Right cardiac atrium (tissue), 5 donors: ENCODE measurements around the gene ARF3. TPM values are rescaled to one million over a fixed set of nuclear protein-coding genes. Genes with fewer than 3 reads are reported as not detected.

ENCODE experiments used
- ATAC-seq, 2 donors: fragments of 200-7000 bp; cut with Tn5 transposase; one replicate each; pipeline versions ENCODE4 v1.8.0 to v1.9.1; 2020; ENCODE audit warnings: moderate library complexity in 2 of 2, mild to moderate bottlenecking in 1 of 2
- DNase-seq, 3 donors: peaks; one replicate each; pipeline ENCODE4 v3.0.0-alpha.2; 2020
- H3K27ac ChIP-seq: one replicate; pipeline ENCODE4 v1.5.1; 2013; ENCODE audit warnings: mild to moderate bottlenecking, low read length, control low read depth, moderate library complexity
- H3K27me3 ChIP-seq: one replicate; pipeline ENCODE4 v1.6.1; 2013; ENCODE audit not compliant: control insufficient read depth, insufficient read depth
- H3K4me1 ChIP-seq: one replicate; pipeline ENCODE4 v1.6.1; 2013; ENCODE audit warnings: low read length; ENCODE audit not compliant: control insufficient read depth, insufficient read depth
- H3K4me3 ChIP-seq: one replicate; pipeline ENCODE4 v1.5.1; 2013; ENCODE audit warnings: low read length, control low read depth
- H3K9me3 ChIP-seq: one replicate; pipeline ENCODE4 v1.6.1; 2013; ENCODE audit warnings: low read length; ENCODE audit not compliant: control insufficient read depth
- WGBS: extraction: QIAGEN DNeasy Blood & Tissue Kit; methylation state at CpG from one replicate; pipeline ENCODE4 v1.1.7; 2013; 5-methylcytosine and 5-hydroxymethylcytosine counted together
- intact Hi-C, 4 donors: fragments of 100-400 bp; cut with DNase I; formaldehyde crosslinking; loops; one replicate each; pipeline versions ENCODE4 v1.11.0 to v1.14.0; 2022 to 2023
- polyA plus RNA-seq: library from polyadenylated mRNA; stranded (reverse); fragments of 200-250 nt; gene quantifications from one replicate; pipeline ENCODE4 v1.2.3, GENCODE V29; 2013
- total RNA-seq, 4 donors: library from RNA; stranded (reverse); fragmentation: NEBNext Ultra II Directional; extraction: Animal tissue kit (Norgen Biotek cat#: 25700); gene quantifications; one replicate each; pipeline ENCODE4 v1.2.1, GENCODE V29; 2021
- donor health status: healthy with polysubstance abuse.
- donor health status: DM: no; HTN: yes; CAD: no.
- donor health status: DM: no; HTN: no; CAD: no.
- donor health status: DM: no; HTN: yes; CAD: no; lungs with severe emphysema.
- donor health status: DM: yes; HTN: yes; CAD: no.

Gene ARF3
- total and polyA plus RNA-seq, 5 donors = 65.0 to 94.8 (median 76.8) TPM

DNA sequence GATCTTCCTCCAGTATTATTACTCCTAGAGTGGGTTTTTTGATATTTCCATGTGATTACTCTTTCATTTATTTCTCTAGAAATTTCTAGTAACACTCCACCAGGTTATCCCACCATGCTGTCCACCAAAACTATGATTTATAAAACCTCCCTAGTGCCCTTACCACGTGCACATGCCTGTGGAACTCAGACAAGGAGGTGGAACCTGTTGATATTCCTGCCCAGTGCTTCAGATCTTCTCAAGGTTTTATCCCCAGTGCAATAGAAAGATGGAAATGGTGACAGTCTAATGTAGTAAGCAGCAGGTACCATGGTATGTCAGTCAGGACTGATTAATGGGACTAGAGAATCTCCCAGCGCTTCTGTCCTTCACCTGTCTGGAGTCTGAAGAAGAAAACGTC lies 3.5 kb upstream of the ARF3 start:
- ATAC-seq = no peak
- H3K9me3 ChIP-seq = no peaks in the 10 kb centered on the region
- peaks cover 2% of the 10 kb centered on the region for H3K4me1 ChIP-seq
- DNase-seq = no peak
- H3K4me3 ChIP-seq = no peak overlapping the region
- no peak overlapping the region for H3K27ac ChIP-seq
- H3K27me3 ChIP-seq = no peaks in the 10 kb centered on the region
- intact Hi-C loops = no loop called here
- WGBS = 67% methylated on average over 3 of the region's 3 CpGs

DNA sequence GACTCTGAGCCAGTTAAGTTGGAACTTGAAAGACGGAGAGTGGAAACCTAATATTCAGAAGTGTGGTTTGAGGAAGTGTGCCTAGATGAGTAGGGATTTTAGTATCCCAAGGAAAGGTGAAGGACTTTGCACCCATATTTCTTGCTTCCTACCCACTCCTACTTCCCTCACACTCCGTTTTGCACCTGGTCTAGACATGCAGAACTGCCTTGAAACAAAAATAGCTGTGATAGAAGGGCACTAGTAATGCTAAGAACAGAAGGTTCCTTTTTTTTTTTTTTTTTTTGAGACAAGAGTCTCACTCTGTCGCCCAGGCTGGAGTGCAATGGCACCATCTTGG lies 732 bp upstream of the ARF3 start:
- intact Hi-C loops = no loop called here
- DNase-seq (no peak), ATAC-seq (no peak)
- peaks cover 2% of the 10 kb centered on the region for H3K4me1 ChIP-seq
- WGBS = 25% methylated on average over 3 of the region's 3 CpGs
- H3K9me3 ChIP-seq = no peaks in the 10 kb centered on the region
- peak overlapping the region; percentile 83 for H3K4me3 ChIP-seq
- no peaks in the 10 kb centered on the region for H3K27me3 ChIP-seq
- H3K27ac ChIP-seq = no peak overlapping the region

DNA sequence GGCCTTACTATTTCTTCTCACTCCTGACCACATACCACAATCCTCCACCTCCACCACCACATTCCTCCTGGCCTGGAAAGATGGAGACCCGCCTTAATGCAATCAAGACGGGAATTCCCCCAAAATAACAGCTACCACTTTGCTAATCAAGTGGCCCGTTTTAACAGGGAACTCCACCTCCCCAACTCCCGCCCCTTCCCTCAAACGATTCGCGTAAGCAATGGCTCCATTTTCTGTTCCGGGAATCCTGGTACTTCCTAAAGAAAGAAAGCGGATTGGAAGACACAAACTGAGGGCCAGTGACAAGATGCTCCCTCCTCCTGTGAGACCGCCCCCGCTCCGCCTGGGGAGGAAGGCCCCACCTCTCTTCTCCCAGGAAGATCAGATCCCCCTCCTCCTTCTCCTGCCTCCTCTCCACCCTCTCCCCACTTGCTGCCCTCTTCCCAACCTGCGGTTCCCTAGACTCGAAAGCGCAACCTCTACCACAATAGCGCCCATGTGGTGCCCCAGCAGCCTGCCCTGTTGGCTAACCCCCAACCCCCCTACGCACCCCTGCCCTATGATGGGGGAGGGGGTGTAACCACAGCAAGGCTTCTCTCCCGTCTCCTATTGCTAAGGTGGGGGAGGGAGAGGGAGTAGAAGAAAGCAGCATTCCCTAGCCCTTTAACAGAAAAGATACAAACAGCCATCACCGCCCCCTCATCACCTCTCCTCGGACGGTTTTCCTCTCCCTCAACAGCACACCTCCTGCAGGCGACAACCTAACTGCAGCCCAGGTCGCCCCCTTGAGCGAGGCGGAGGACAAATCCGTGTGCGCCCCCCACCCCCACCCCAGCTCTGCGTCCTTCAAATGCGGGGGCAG lies 777 bp downstream of the ARF3 start:
- Histone ChIP-seq H3K4me1 (peaks cover 5% of the 10 kb centered on the region), H3K9me3 (no peaks in the 10 kb centered on the region), H3K27ac (peak overlapping the region; percentile 72), H3K27me3 (no peaks in the 10 kb centered on the region), H3K4me3 (peak overlapping the region; percentile 83)
- intact Hi-C loops = no loop called here
- ATAC-seq (peak; percentile 95 to 96), DNase-seq (peak; percentile 89 to 94 (median 94))
- WGBS = under 1% methylated on average over 29 of the region's 29 CpGs

DNA sequence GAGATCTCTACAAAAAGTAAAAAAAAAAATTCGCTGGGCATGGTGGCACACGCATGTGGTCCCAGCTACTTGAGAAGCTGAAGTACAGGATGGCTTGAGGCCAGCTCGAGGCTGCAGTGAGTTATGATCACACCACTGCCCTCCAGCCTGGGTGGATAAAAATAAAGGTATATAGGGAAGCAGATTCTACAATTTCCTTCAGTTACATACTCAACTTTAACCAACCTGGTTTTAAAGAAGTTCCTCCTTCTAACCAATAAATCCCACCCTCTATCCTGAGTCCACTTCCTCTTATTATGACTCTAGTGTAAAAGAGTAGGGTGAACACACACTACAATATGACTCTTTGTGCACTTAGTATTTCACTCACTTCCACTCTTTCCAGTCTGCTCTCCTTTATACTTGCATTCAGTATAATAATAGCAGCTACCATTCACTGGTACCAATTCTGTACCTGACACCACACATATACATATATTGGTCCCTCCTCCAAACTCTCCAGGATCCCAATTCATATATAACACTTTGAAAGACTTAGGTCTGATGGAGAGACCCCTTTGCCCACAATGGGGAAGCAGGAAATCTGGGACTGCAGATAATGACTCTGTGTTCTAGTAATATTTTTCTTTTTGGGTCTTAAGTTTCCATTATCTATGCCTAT lies 2.3 kb downstream of the ARF3 start:
- peaks cover 5% of the 10 kb centered on the region for H3K4me1 ChIP-seq
- H3K27ac ChIP-seq = no peak overlapping the region
- H3K27me3 ChIP-seq = no peaks in the 10 kb centered on the region
- peak in 1 of 3 donors; percentile 68 for DNase-seq
- ATAC-seq = no peak
- H3K4me3 ChIP-seq = no peak overlapping the region
- intact Hi-C loops = no loop called here
- H3K9me3 ChIP-seq = no peaks in the 10 kb centered on the region
- WGBS = 75% methylated on average over 3 of the region's 3 CpGs

DNA sequence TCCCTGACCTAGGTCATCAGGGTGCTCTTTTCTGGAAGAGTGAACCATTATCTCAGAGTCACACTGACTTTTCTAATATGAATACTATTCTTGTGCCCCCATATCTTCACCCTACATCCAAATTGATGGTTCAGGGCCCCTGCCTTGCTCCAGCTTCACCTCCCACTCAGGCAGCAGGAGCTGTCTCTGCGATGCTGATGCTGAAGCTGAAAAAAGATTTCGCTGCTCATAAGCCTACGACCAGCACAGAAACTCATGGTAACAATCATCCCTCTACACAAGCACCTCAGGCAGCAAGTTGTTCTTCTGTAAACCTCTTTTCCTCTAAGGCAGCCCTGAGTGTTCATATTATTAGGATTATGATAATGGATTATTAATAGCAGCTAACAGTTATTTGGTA lies 3.2 kb downstream of the ARF3 start:
- Histone ChIP-seq H3K27me3 (no peaks in the 10 kb centered on the region), H3K4me3 (no peak overlapping the region), H3K27ac (no peak overlapping the region), H3K9me3 (no peaks in the 10 kb centered on the region), H3K4me1 (peaks cover 5% of the 10 kb centered on the region)
- ATAC-seq (no peak), DNase-seq (no peak)
- WGBS = 96% methylated on average over 3 of the region's 3 CpGs
- intact Hi-C loops = no loop called here

DNA sequence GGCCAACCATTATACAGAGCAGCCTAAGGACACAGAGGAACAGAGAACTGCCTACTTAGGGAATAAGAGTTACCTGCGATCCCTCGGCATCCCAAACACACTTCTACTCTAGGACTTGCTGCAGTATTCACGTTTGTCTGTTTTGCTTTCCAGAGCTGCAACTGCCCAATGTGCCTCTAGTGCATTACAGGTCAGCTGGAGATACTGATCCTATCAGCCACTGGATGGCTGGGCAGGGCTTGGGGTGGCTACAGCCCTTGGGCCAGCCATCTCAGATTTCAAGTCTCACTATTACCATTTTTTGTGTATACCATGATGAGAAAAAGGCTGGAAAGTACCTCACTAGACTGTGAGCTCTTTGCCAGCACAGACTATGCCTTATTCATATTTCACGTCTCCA lies 4.6 kb downstream of the ARF3 start:
- intact Hi-C loops = no loop called here
- no peak overlapping the region for H3K4me3 ChIP-seq
- no peaks in the 10 kb centered on the region for H3K27me3 ChIP-seq
- WGBS = 87% methylated on average over 4 of the region's 4 CpGs
- H3K4me1 ChIP-seq = peaks cover 5% of the 10 kb centered on the region
- H3K27ac ChIP-seq = no peak overlapping the region
- H3K9me3 ChIP-seq = no peaks in the 10 kb centered on the region
- DNase-seq (no peak), ATAC-seq (no peak)

DNA sequence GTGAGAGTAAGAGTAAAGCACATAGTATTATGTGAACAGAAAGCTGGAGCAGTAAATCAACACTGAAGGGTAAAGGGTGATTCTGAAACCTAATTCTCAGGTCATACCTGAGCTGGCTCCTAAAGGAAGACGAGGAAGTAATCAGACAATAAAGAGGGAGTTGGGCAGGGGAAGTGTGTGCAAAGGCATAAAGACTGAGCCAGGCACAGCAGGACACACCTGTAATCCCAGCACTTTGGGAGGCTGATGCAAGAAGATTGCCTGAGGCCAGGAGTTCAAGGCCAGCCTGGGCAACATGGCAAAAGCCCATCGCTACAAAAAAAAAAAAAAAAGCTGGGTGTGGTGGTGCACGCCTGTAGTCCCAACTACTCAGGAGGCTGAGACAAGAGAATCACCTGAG lies 9.6 kb downstream of the ARF3 start:
- no peak for ATAC-seq

DNA sequence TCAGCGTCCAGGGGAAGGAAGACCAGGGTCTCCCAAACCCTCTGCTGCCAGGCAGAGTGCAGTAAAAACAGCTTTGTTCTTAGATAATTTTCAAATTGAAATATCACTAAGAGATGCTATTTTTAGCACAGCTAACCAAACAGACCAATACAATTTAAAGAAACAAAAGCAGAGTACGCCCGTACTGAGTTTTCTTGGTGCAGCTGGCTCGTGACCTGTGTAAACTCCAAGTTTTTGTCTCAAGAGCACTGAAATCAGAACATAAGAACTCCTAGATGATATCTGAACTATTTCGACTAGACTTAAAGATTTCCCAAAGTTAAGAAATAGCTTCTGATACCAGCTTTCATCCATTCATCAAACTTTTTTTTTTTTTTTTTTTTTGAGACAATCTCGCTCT lies 10.3 kb downstream of the ARF3 start:
- H3K27me3 ChIP-seq = no peaks in the 10 kb centered on the region
- no peak overlapping the region for H3K27ac ChIP-seq
- DNase-seq (no peak), ATAC-seq (no peak)
- intact Hi-C loops = no loop called here
- H3K9me3 ChIP-seq = no peaks in the 10 kb centered on the region
- WGBS = 63% methylated on average over 6 of the region's 6 CpGs
- H3K4me1 ChIP-seq = peaks cover 4% of the 10 kb centered on the region
- H3K4me3 ChIP-seq = no peak overlapping the region

More for the DNA sequence above, 9.6 kb downstream of the ARF3 start:
- Histone ChIP-seq H3K4me3 (no peak overlapping the region), H3K27ac (no peak overlapping the region), H3K27me3 (no peaks in the 10 kb centered on the region), H3K9me3 (no peaks in the 10 kb centered on the region), H3K4me1 (peaks cover 7% of the 10 kb centered on the region)
- WGBS = 94% methylated on average over 3 of the region's 3 CpGs
- no peak for DNase-seq
- intact Hi-C loops = no loop called here

DNA sequence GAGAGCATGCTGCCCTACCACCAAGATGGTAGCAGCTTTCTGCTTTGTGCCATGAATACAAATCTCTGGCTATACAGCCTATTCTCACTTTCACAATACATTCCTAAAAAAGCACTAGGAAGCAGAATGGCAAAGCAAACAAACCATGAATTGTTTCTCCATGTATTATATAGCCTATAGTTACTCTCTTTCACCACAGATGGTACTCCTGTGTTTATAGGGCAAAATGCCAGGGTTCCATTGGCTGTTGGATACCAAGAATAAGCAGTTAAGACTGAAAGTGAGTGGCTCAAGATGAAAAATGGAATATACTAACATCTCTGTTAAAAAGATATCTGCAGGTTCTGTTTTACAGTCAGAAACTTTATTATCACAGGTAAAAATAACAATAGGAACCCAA lies 11.1 kb downstream of the ARF3 start:
- H3K4me3 ChIP-seq = no peak overlapping the region
- H3K27ac ChIP-seq = no peak overlapping the region
- intact Hi-C loops = no loop called here
- no peaks in the 10 kb centered on the region for H3K9me3 ChIP-seq
- DNase-seq (no peak), ATAC-seq (no peak)
- H3K27me3 ChIP-seq = no peaks in the 10 kb centered on the region
- H3K4me1 ChIP-seq = peaks cover 4% of the 10 kb centered on the region

DNA sequence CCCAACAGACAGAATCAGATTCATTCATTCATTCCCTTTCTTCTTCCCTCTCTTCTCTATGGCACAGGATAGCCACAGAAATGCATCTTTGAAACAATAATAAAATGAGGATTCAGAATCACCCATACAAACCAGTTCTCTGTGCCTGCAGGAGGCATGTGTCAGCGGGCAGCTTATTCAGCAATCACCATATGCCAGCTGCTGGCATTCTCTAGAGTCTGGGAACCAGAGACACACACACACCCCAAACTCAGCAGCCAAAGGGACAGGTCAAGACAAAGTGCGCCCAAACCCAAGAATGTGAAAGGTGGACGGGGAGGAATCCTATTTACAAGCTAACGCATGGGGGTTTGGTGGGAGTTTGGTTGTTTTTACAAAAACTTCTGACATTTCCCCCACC lies 14.1 kb downstream of the ARF3 start:
- no peak for ATAC-seq

DNA sequence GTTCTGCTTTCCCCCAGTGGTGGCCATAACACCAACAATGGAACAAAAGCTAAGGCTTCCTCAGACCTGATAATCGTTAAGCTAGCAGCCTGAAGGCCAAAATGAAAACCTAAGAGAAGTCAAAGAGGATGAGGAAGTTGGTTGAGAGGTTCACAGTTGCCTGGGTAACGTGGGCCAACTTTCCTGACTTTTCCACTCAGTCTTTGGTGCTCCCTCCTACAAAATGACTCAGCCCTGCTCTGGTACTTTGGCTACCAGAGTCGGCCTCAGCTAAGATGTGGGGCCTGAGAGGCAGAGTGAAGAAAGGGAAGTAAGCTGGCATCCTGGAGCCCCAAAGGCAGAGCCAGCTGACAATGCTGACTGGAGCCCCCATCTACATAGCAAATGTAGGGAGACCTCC lies 17.1 kb downstream of the ARF3 start:
- intact Hi-C loops = no loop called here
- Histone ChIP-seq H3K4me1 (no peaks in the 10 kb centered on the region), H3K4me3 (no peak overlapping the region), H3K27me3 (no peaks in the 10 kb centered on the region), H3K27ac (no peak overlapping the region), H3K9me3 (no peaks in the 10 kb centered on the region)
- DNase-seq (no peak), ATAC-seq (no peak)
- 77% methylated on average over 3 of the region's 3 CpGs for WGBS

More for the DNA sequence above, 14.1 kb downstream of the ARF3 start:
- Histone ChIP-seq H3K27ac (no peak overlapping the region), H3K9me3 (no peaks in the 10 kb centered on the region), H3K27me3 (no peaks in the 10 kb centered on the region), H3K4me1 (peaks cover 4% of the 10 kb centered on the region), H3K4me3 (no peak overlapping the region)
- intact Hi-C loops = no loop called here
- 93% methylated on average over 4 of the region's 4 CpGs for WGBS
- DNase-seq = no peak
